ENCODE results near the gene STK38L.

STK38L gene

DNA sequence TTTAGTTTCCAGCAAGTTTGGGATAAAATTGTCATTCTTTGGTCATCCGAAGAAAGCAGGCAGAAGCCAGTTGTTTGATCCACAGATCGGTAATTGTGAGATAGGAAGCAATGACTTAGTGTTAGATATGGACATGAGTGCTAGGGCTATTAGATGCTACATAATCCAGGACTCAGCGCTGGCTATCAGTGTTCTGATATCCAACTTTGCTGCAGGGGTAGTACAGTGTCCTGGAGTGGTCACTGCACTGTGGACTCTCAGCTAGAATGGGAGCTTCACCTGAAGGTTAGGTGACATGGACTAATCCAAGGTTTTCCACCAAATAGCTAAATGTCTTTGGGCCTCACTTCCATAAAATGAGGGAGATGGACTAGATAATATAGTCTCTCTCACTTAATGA lies 39.9 kb downstream of the STK38L start:
- peak overlapping the region in 1 of 2 experiments; percentile 33 for H3K18ac ChIP-seq (ENCODE audit: low read depth in 1 of 2, low read length in 2 of 2)
- H2BK15ac ChIP-seq (ENCODE audit: low read depth, poor library complexity, severe bottlenecking), result no peak overlapping the region
- peak overlapping the region in 1 of 2 experiments; percentile 75 for H3K4ac ChIP-seq (ENCODE audit: low read depth in 1 of 2, low read length in 2 of 2)
- no peak overlapping the region for H3K23ac ChIP-seq (ENCODE audit: low read length in 2 of 2)
- no peak overlapping the region for H2BK120ac ChIP-seq (ENCODE audit: low read depth, low read length)
- H2BK5ac ChIP-seq (ENCODE audit: low read depth, low read length, poor library complexity, severe bottlenecking), result no peak overlapping the region
- H3K79me1 ChIP-seq (replicated peaks; ENCODE audit: low read length, poor library complexity, severe bottlenecking), result peaks cover 10% of the 10 kb centered on the region
- peak overlapping the region in 1 of 2 experiments; percentile 11 for H3K14ac ChIP-seq (ENCODE audit: low read length in 2 of 2)
- no peaks in the 10 kb centered on the region for H3K27me3 ChIP-seq (ENCODE audit: control insufficient read depth in 1 of 2, insufficient read depth in 1 of 2, low read length in 2 of 2)
- no peak overlapping the region for H2AK5ac ChIP-seq (ENCODE audit: low read length, severe bottlenecking)
- no peak overlapping the region for H3K4me3 ChIP-seq (ENCODE audit: insufficient read depth in 1 of 2, low read depth in 1 of 2, low read length in 2 of 2)
- DNase-seq, result no peak
- H4K8ac ChIP-seq (ENCODE audit: low read length), result no peak overlapping the region
- H3K9ac ChIP-seq (ENCODE audit: low read length), result no peak overlapping the region
- WGBS, result 96% methylated on average over 3 of the region's 3 CpGs
- no peaks in the 10 kb centered on the region for H3K4me1 ChIP-seq (ENCODE audit: control insufficient read depth, insufficient read depth, low read depth, low read length)
- H3K36me3 ChIP-seq (ENCODE audit: control insufficient read depth in 1 of 2, insufficient read depth in 2 of 2, low read depth in 1 of 2, low read length in 2 of 2), result peaks cover 0 to 4% of the 10 kb centered on the region in 2 experiments
- H4K91ac ChIP-seq (ENCODE audit: low read length), result peak overlapping the region; percentile 61
- H2AFZ ChIP-seq (ENCODE audit: low read depth, low read length), result no peak overlapping the region
- peak overlapping the region; percentile 79 to 84 for H2BK12ac ChIP-seq (ENCODE audit: low read length in 2 of 2)
- no peaks in the 10 kb centered on the region for H3K9me3 ChIP-seq (ENCODE audit: control insufficient read depth, low read length)
- H3K4me2 ChIP-seq (ENCODE audit: low read length, poor library complexity, severe bottlenecking), result no peak overlapping the region
- no peak overlapping the region for H3K27ac ChIP-seq (ENCODE audit: low read length, poor library complexity, severe bottlenecking)

DNA sequence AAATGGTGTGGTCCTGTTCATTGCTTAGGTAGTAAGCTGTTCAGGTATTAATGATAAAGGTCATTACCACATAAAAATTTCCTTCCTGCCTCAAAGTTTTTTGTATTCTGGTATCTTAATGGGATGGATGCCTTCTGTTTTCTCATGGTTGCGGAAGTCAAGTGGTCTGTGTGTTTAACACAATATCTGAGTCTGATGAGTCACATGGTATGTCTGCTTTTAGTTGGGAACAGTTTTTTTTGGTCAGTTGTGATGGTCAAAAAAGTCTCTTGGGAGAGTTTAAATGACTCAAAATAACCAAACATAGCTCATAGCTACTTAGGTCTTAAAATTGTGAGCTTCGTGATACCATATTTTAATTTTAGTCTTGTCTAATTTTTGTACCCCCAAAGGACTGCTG lies 40.7 kb downstream of the STK38L start:
- Histone ChIP-seq H3K4me1 (ENCODE audit: control insufficient read depth, insufficient read depth, low read depth, low read length) (no peaks in the 10 kb centered on the region), H3K4me2 (ENCODE audit: low read length, poor library complexity, severe bottlenecking) (no peak overlapping the region)

DNA sequence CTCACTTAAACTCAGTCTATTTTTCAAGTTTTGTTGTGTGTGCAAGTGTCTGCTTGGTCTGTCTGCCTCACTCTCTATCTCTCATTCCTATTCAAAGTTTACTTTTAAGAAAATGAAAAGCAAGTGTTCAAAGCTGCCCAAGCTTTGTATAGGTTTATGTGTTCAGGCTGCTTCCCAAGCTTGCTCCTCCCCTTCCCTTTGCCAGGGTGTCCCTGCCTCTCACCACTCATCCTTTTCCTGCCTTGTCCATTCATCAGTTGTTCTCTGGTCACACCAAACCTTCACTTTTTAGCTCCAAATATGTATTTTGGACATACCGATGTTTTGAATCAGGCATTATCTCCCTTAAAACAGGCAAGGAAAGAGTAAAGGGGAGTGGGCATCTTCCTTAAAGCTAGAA lies 41.3 kb downstream of the STK38L start:
- H2AK5ac ChIP-seq (ENCODE audit: low read length, severe bottlenecking), result no peak overlapping the region
- no peak overlapping the region for H2BK120ac ChIP-seq (ENCODE audit: low read depth, low read length)
- peaks cover 0 to 4% of the 10 kb centered on the region in 2 experiments for H3K36me3 ChIP-seq (ENCODE audit: control insufficient read depth in 1 of 2, insufficient read depth in 2 of 2, low read depth in 1 of 2, low read length in 2 of 2)
- no peak overlapping the region for H2AFZ ChIP-seq (ENCODE audit: low read depth, low read length)
- no peaks in the 10 kb centered on the region for H3K9me3 ChIP-seq (ENCODE audit: control insufficient read depth, low read length)
- H3K23ac ChIP-seq (ENCODE audit: low read length in 2 of 2), result no peak overlapping the region
- peaks cover 10% of the 10 kb centered on the region for H3K79me1 ChIP-seq (replicated peaks; ENCODE audit: low read length, poor library complexity, severe bottlenecking)
- peak overlapping the region; percentile 80 for H3K9ac ChIP-seq (ENCODE audit: low read length)
- H3K27ac ChIP-seq (ENCODE audit: low read length, poor library complexity, severe bottlenecking), result no peak overlapping the region
- DNase-seq, result peak; percentile 53
- no peak overlapping the region for H3K4ac ChIP-seq (ENCODE audit: low read depth in 1 of 2, low read length in 2 of 2)
- no peak overlapping the region for H2BK5ac ChIP-seq (ENCODE audit: low read depth, low read length, poor library complexity, severe bottlenecking)
- no peak overlapping the region for H2BK15ac ChIP-seq (ENCODE audit: low read depth, poor library complexity, severe bottlenecking)
- H4K8ac ChIP-seq (ENCODE audit: low read length), result no peak overlapping the region
- no peak overlapping the region for H3K4me3 ChIP-seq (ENCODE audit: insufficient read depth in 1 of 2, low read depth in 1 of 2, low read length in 2 of 2)
- no peaks in the 10 kb centered on the region for H3K27me3 ChIP-seq (ENCODE audit: control insufficient read depth in 1 of 2, insufficient read depth in 1 of 2, low read length in 2 of 2)
- no peak overlapping the region for H3K14ac ChIP-seq (ENCODE audit: low read length in 2 of 2)
- H4K91ac ChIP-seq (ENCODE audit: low read length), result no peak overlapping the region
- no peak overlapping the region for H2BK12ac ChIP-seq (ENCODE audit: low read length in 2 of 2)
- no peak overlapping the region for H3K18ac ChIP-seq (ENCODE audit: low read depth in 1 of 2, low read length in 2 of 2)
- H3K4me1 ChIP-seq (ENCODE audit: control insufficient read depth, insufficient read depth, low read depth, low read length), result no peaks in the 10 kb centered on the region
- no peak overlapping the region for H3K4me2 ChIP-seq (ENCODE audit: low read length, poor library complexity, severe bottlenecking)
- WGBS, result no CpG with 5 or more reads among the region's 1 CpG

More for the DNA sequence above, 40.7 kb downstream of the STK38L start:
- H3K4ac ChIP-seq (ENCODE audit: low read depth in 1 of 2, low read length in 2 of 2), result no peak overlapping the region
- no peak overlapping the region for H2BK15ac ChIP-seq (ENCODE audit: low read depth, poor library complexity, severe bottlenecking)
- DNase-seq, result peak; percentile 91
- 0% methylated on average over 1 of the region's 2 CpGs for WGBS
- no peak overlapping the region for H2BK120ac ChIP-seq (ENCODE audit: low read depth, low read length)
- H4K91ac ChIP-seq (ENCODE audit: low read length), result no peak overlapping the region
- H4K8ac ChIP-seq (ENCODE audit: low read length), result no peak overlapping the region
- H3K79me1 ChIP-seq (replicated peaks; ENCODE audit: low read length, poor library complexity, severe bottlenecking), result peaks cover 10% of the 10 kb centered on the region
- H2AFZ ChIP-seq (ENCODE audit: low read depth, low read length), result no peak overlapping the region
- no peak overlapping the region for H2BK12ac ChIP-seq (ENCODE audit: low read length in 2 of 2)
- H3K18ac ChIP-seq (ENCODE audit: low read depth in 1 of 2, low read length in 2 of 2), result no peak overlapping the region
- H3K36me3 ChIP-seq (ENCODE audit: control insufficient read depth in 1 of 2, insufficient read depth in 2 of 2, low read depth in 1 of 2, low read length in 2 of 2), result peaks cover 0 to 4% of the 10 kb centered on the region in 2 experiments
- H3K4me3 ChIP-seq (ENCODE audit: insufficient read depth in 1 of 2, low read depth in 1 of 2, low read length in 2 of 2), result no peak overlapping the region
- H3K9ac ChIP-seq (ENCODE audit: low read length), result peak overlapping the region; percentile 80
- no peak overlapping the region for H3K27ac ChIP-seq (ENCODE audit: low read length, poor library complexity, severe bottlenecking)
- H3K9me3 ChIP-seq (ENCODE audit: control insufficient read depth, low read length), result no peaks in the 10 kb centered on the region
- H3K23ac ChIP-seq (ENCODE audit: low read length in 2 of 2), result no peak overlapping the region
- no peak overlapping the region for H2BK5ac ChIP-seq (ENCODE audit: low read depth, low read length, poor library complexity, severe bottlenecking)
- no peaks in the 10 kb centered on the region for H3K27me3 ChIP-seq (ENCODE audit: control insufficient read depth in 1 of 2, insufficient read depth in 1 of 2, low read length in 2 of 2)
- H2AK5ac ChIP-seq (ENCODE audit: low read length, severe bottlenecking), result no peak overlapping the region
- H3K14ac ChIP-seq (ENCODE audit: low read length in 2 of 2), result no peak overlapping the region

DNA sequence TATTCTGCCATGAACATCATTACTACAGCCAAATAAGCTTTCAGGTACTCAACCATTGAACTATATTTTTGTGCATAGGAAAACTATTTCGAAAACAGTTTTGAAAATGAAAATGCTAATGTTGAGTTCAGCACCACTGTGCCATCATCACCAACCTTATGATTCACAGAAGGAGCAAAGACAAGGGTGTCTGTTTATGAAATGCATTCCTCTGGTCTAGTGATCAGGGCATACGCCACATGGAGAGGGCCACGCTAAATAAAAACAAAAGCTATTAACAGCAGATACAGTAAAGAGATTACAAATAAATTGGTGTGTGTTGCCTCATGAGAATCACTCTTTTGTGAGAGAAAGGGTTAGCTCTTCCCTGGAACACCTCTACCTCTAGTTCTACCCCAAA lies 45.3 kb downstream of the STK38L start:
- Histone ChIP-seq H3K9me3 (ENCODE audit: control insufficient read depth, low read length) (no peaks in the 10 kb centered on the region), H3K4ac (ENCODE audit: low read depth in 1 of 2, low read length in 2 of 2) (no peak overlapping the region), H3K27me3 (ENCODE audit: control insufficient read depth in 1 of 2, insufficient read depth in 1 of 2, low read length in 2 of 2) (no peaks in the 10 kb centered on the region), H2BK5ac (ENCODE audit: low read depth, low read length, poor library complexity, severe bottlenecking) (no peak overlapping the region), H3K27ac (ENCODE audit: low read length, poor library complexity, severe bottlenecking) (no peak overlapping the region), H3K18ac (ENCODE audit: low read depth in 1 of 2, low read length in 2 of 2) (no peak overlapping the region), H4K91ac (ENCODE audit: low read length) (no peak overlapping the region), H2AK5ac (ENCODE audit: low read length, severe bottlenecking) (no peak overlapping the region), H3K9ac (ENCODE audit: low read length) (no peak overlapping the region), H4K8ac (ENCODE audit: low read length) (no peak overlapping the region), H3K79me1 (replicated peaks; ENCODE audit: low read length, poor library complexity, severe bottlenecking) (peaks cover 14% of the 10 kb centered on the region), H2BK12ac (ENCODE audit: low read length in 2 of 2) (no peak overlapping the region), H3K4me1 (ENCODE audit: control insufficient read depth, insufficient read depth, low read depth, low read length) (peaks cover 2% of the 10 kb centered on the region), H3K23ac (ENCODE audit: low read length in 2 of 2) (no peak overlapping the region), H2BK120ac (ENCODE audit: low read depth, low read length) (no peak overlapping the region), H3K4me3 (ENCODE audit: insufficient read depth in 1 of 2, low read depth in 1 of 2, low read length in 2 of 2) (no peak overlapping the region), H2BK15ac (ENCODE audit: low read depth, poor library complexity, severe bottlenecking) (no peak overlapping the region), H2AFZ (ENCODE audit: low read depth, low read length) (no peak overlapping the region), H3K36me3 (ENCODE audit: control insufficient read depth in 1 of 2, insufficient read depth in 2 of 2, low read depth in 1 of 2, low read length in 2 of 2) (no peaks in the 10 kb centered on the region), H3K14ac (ENCODE audit: low read length in 2 of 2) (no peak overlapping the region), H3K4me2 (ENCODE audit: low read length, poor library complexity, severe bottlenecking) (no peak overlapping the region)
- no CpG with 5 or more reads among the region's 3 CpGs for WGBS
- DNase-seq, result peak; percentile 60

All from mesenchymal stem cell (in vitro differentiated cells and primary cell).